GM12891 (cell line): Measurements from ENCODE around the gene TRAM2.

Experiments used
- POLR2A ChIP-seq: IDR thresholded peaks from 2 replicates; pipeline ENCODE4 v1.6.1; 2011; ENCODE audit warnings: low read depth, low read length, control low read depth
- POLR2AphosphoS5 ChIP-seq: IDR thresholded peaks from 2 replicates; pipeline ENCODE4 v1.6.1; 2011; ENCODE audit warnings: low read depth, low read length, control low read depth
- SPI1 ChIP-seq: IDR thresholded peaks from 2 replicates; pipeline ENCODE4 v1.6.1; 2011; ENCODE audit warnings: low read depth, low read length, control low read depth
- TAF1 ChIP-seq: IDR thresholded peaks from 2 replicates; pipeline ENCODE4 v1.6.1; 2011; ENCODE audit warnings: low read depth, low read length, control low read depth

GRCh38 chr6:52594221-52594620 is 17.4 kb upstream of the TRAM2 start:
- TF ChIP-seq POLR2AphosphoS5, result no peak
- no peak for TF ChIP-seq POLR2A
- TF ChIP-seq SPI1, result no peak
- TF ChIP-seq TAF1, result no peak
